ENCODE results near the gene RTL9.

GRCh38 chrX:110391086-110391485 lies 32.4 kb downstream of the RTL9 start:
- TF ChIP-seq, protein P1, sequence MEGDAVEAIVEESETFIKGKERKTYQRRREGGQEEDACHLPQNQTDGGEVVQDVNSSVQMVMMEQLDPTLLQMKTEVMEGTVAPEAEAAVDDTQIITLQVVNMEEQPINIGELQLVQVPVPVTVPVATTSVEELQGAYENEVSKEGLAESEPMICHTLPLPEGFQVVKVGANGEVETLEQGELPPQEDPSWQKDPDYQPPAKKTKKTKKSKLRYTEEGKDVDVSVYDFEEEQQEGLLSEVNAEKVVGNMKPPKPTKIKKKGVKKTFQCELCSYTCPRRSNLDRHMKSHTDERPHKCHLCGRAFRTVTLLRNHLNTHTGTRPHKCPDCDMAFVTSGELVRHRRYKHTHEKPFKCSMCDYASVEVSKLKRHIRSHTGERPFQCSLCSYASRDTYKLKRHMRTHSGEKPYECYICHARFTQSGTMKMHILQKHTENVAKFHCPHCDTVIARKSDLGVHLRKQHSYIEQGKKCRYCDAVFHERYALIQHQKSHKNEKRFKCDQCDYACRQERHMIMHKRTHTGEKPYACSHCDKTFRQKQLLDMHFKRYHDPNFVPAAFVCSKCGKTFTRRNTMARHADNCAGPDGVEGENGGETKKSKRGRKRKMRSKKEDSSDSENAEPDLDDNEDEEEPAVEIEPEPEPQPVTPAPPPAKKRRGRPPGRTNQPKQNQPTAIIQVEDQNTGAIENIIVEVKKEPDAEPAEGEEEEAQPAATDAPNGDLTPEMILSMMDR (IDR thresholded peaks at IDR 0.05; ENCODE audit: borderline replicate concordance, extremely low read depth, low read length, poor library complexity, severe bottlenecking) = no peak
- TF ChIP-seq EZH2 (IDR thresholded peaks at IDR 0.05; ENCODE audit: borderline replicate concordance, low read depth, low read length, severe bottlenecking) = no peak

Measured in DND-41 (cell line).